Stimulated activated CD8-positive, alpha-beta memory T cell treated with anti-CD3 and anti-CD28 coated beads, Interleukin-15, amount 100 ng/mL, for 4 hours (primary cell): ENCODE data around the gene COX17.

Experiments
- DNase-seq, 2 donors: peaks; one replicate each; pipeline ENCODE4 v3.0.0-alpha.2; 2020; ENCODE audit warnings: low read depth in 2 of 2

The COX17 gene

DNA sequence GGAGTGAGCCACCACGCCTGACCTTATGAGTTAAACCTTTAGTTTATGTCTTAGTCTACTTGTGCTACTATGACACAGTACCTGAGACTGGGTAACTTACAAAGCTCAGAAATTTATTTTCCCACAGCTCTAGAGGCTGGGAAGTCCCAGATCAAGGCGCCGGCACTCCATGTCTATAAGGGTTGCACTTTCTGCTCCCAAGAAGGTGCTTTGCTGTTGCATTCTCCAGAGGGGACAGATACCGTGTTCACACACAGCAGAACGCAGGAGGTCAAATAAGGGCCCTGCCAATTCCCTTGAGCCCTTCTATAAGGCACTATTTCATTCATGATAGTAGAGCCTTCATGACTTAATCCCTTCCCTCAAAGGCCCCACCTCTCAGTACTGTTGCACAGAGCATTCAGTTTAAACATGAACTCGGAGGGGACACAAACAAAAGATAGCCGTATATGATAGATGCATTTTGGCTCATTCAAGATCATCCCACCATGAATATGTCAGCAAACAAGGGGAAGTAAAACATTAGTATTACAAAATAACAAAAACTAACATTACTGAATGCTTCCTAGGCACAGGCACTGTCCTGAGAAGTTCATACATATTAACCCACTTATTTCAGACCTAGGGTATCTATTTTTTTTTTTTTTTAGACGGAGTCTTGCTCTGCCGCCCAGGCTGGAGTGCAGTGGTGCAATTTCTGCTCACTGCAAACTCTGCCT, 53.0 kb downstream of the COX17 start:
- DNase-seq: no peak

GRCh38 chr3:119620899-119621298, 56.3 kb downstream of the COX17 start:
- DNase-seq: no peak
